ENCODE measurements around the gene PTPRM.

The PTPRM gene

DNA sequence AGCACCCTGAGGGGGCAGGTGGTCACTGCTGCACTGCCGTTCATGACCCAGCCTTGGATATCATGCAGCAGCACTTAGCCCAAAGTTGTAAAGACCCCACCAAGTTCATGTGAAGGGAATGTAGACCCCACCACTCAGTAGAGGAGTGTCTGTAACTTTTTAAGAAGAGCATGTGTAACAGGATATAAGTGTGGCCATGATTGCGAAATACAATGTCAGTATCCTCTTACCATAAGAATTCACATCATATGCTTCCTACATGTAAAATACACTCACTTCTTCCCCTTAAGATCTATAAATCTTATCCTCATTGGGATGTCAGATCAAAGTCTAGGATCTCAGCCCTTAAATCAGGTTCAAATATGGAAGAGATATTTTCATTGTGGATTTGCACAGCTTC is 276.9 kb downstream of the PTPRM start:
- DNase-seq (ENCODE audit: low read depth, low spot score): no peak
- Histone ChIP-seq H3K4me3 (ENCODE audit: low read length) (no peak overlapping the region), H3K4me1 (ENCODE audit: control insufficient read depth, insufficient read depth, low read length) (no peaks in the 10 kb centered on the region), H3K27ac (ENCODE audit: low read length) (no peak overlapping the region), H3K36me3 (ENCODE audit: control insufficient read depth, insufficient read depth, low read length) (no peaks in the 10 kb centered on the region), H3K27me3 (ENCODE audit: control insufficient read depth, insufficient read depth, low read length) (no peaks in the 10 kb centered on the region), H3K9me3 (ENCODE audit: control insufficient read depth, insufficient read depth, low read length) (no peaks in the 10 kb centered on the region)
- no CpG with 5 or more reads among the region's 2 CpGs for WGBS (ENCODE audit: insufficient coverage, insufficient read length)

- no peak overlapping the region for H3K27ac ChIP-seq (ENCODE audit: low read length)
- H3K9me3 ChIP-seq (ENCODE audit: control insufficient read depth, insufficient read depth, low read length): no peaks in the 10 kb centered on the region
- no CpG with 5 or more reads among the region's 2 CpGs for WGBS (ENCODE audit: insufficient coverage, insufficient read length)
- DNase-seq (ENCODE audit: low read depth, low spot score): no peak
- H3K27me3 ChIP-seq (ENCODE audit: control insufficient read depth, insufficient read depth, low read length): no peaks in the 10 kb centered on the region
- H3K4me3 ChIP-seq (ENCODE audit: low read length): no peak overlapping the region
- H3K4me1 ChIP-seq (ENCODE audit: control insufficient read depth, insufficient read depth, low read length): no peaks in the 10 kb centered on the region
- H3K36me3 ChIP-seq (ENCODE audit: control insufficient read depth, insufficient read depth, low read length): no peaks in the 10 kb centered on the region
Observed at GRCh38 chr18:7844418-7844817, 277.3 kb downstream of the PTPRM start.

- no peaks in the 10 kb centered on the region for H3K4me1 ChIP-seq (ENCODE audit: control insufficient read depth, insufficient read depth, low read length)
- no peak overlapping the region for H3K27ac ChIP-seq (ENCODE audit: low read length)
- H3K4me3 ChIP-seq (ENCODE audit: low read length): no peak overlapping the region
- DNase-seq (ENCODE audit: low read depth, low spot score): no peak
- H3K9me3 ChIP-seq (ENCODE audit: control insufficient read depth, insufficient read depth, low read length): no peaks in the 10 kb centered on the region
- no peaks in the 10 kb centered on the region for H3K36me3 ChIP-seq (ENCODE audit: control insufficient read depth, insufficient read depth, low read length)
- WGBS (ENCODE audit: insufficient coverage, insufficient read length): no CpG with 5 or more reads among the region's 4 CpGs
- no peaks in the 10 kb centered on the region for H3K27me3 ChIP-seq (ENCODE audit: control insufficient read depth, insufficient read depth, low read length)
Observed at GRCh38 chr18:7846335-7846734, 279.2 kb downstream of the PTPRM start.

DNA sequence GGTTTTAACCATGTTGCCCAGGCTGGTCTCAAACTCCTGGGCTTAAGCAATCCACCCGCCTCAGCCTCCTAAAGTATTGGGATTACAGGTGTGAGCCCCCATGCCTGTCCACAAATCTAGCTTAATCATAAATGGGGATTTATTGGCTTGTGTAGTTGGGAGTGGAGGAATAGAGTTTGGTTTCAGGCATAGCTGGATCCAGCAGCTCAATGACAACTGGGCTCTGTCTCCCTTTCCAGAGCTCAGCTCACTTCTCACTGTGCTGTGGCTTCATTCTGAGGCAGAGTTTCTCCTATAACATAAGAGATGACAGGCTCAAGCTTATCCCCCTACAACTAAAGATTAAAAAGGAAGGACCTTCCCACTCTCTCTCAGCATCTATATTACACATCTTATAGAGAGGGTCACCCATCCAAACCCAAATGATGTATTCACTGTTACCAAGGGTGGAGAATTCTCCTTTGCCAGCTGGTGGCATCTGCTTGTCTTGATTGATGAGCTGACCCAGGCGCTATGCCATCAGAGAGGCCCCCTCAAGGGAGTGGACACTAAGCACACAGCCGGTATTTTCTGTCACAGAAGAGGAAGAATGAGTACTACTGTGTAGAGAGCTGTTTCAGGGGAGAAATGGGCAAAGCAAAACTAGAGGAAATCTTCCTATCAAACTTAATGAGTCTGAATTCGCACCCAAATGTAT is 280.4 kb downstream of the PTPRM start:
- WGBS (ENCODE audit: insufficient coverage, insufficient read length): no CpG with 5 or more reads among the region's 4 CpGs
- Histone ChIP-seq H3K36me3 (ENCODE audit: control insufficient read depth, insufficient read depth, low read length) (no peaks in the 10 kb centered on the region), H3K4me3 (ENCODE audit: low read length) (no peak overlapping the region), H3K4me1 (ENCODE audit: control insufficient read depth, insufficient read depth, low read length) (no peaks in the 10 kb centered on the region), H3K27me3 (ENCODE audit: control insufficient read depth, insufficient read depth, low read length) (no peaks in the 10 kb centered on the region), H3K9me3 (ENCODE audit: control insufficient read depth, insufficient read depth, low read length) (no peaks in the 10 kb centered on the region), H3K27ac (ENCODE audit: low read length) (no peak overlapping the region)
- no peak for DNase-seq (ENCODE audit: low read depth, low spot score)

- Histone ChIP-seq H3K4me1 (ENCODE audit: control insufficient read depth, insufficient read depth, low read length) (no peaks in the 10 kb centered on the region), H3K9me3 (ENCODE audit: control insufficient read depth, insufficient read depth, low read length) (no peaks in the 10 kb centered on the region), H3K4me3 (ENCODE audit: low read length) (no peak overlapping the region), H3K27ac (ENCODE audit: low read length) (no peak overlapping the region), H3K27me3 (ENCODE audit: control insufficient read depth, insufficient read depth, low read length) (no peaks in the 10 kb centered on the region), H3K36me3 (ENCODE audit: control insufficient read depth, insufficient read depth, low read length) (no peaks in the 10 kb centered on the region)
- no peak for DNase-seq (ENCODE audit: low read depth, low spot score)
Observed at GRCh38 chr18:7848054-7848412, 280.9 kb downstream of the PTPRM start.

DNA sequence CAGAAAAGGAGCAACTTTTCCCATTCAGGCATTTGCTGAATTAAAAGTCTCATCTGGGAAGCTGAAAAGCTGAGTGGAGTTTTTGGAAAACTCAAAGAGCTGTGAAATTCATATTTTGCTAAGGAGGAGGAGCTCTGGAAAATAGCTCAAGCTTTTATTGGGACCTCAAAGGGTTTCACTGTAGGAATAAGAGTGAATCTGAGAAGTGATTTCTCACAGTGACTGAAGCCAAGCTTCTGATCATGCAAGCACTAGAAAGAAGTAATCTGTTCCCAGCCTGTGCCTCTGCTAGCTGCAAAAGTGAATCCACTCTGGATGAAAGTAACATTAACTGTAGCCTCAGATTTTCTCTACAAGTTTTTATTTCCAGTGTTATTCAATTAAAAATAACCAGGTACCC is 283.3 kb downstream of the PTPRM start:
- H3K36me3 ChIP-seq (ENCODE audit: control insufficient read depth, insufficient read depth, low read length): no peaks in the 10 kb centered on the region
- DNase-seq (ENCODE audit: low read depth, low spot score): no peak
- no peaks in the 10 kb centered on the region for H3K9me3 ChIP-seq (ENCODE audit: control insufficient read depth, insufficient read depth, low read length)
- H3K27ac ChIP-seq (ENCODE audit: low read length): no peak overlapping the region
- no peaks in the 10 kb centered on the region for H3K4me1 ChIP-seq (ENCODE audit: control insufficient read depth, insufficient read depth, low read length)
- no peak overlapping the region for H3K4me3 ChIP-seq (ENCODE audit: low read length)
- no peaks in the 10 kb centered on the region for H3K27me3 ChIP-seq (ENCODE audit: control insufficient read depth, insufficient read depth, low read length)

GRCh38 chr18:7855028-7855427 is 287.9 kb downstream of the PTPRM start:
- H3K27me3 ChIP-seq (ENCODE audit: control insufficient read depth, insufficient read depth, low read length): no peaks in the 10 kb centered on the region
- no peaks in the 10 kb centered on the region for H3K36me3 ChIP-seq (ENCODE audit: control insufficient read depth, insufficient read depth, low read length)
- no CpG with 5 or more reads among the region's 1 CpG for WGBS (ENCODE audit: insufficient coverage, insufficient read length)
- no peak for DNase-seq (ENCODE audit: low read depth, low spot score)
- H3K27ac ChIP-seq (ENCODE audit: low read length): no peak overlapping the region
- no peak overlapping the region for H3K4me3 ChIP-seq (ENCODE audit: low read length)
- no peaks in the 10 kb centered on the region for H3K9me3 ChIP-seq (ENCODE audit: control insufficient read depth, insufficient read depth, low read length)
- no peaks in the 10 kb centered on the region for H3K4me1 ChIP-seq (ENCODE audit: control insufficient read depth, insufficient read depth, low read length)

- Histone ChIP-seq H3K27ac (ENCODE audit: low read length) (no peak overlapping the region), H3K4me1 (ENCODE audit: control insufficient read depth, insufficient read depth, low read length) (no peaks in the 10 kb centered on the region), H3K27me3 (ENCODE audit: control insufficient read depth, insufficient read depth, low read length) (no peaks in the 10 kb centered on the region), H3K9me3 (ENCODE audit: control insufficient read depth, insufficient read depth, low read length) (no peaks in the 10 kb centered on the region), H3K36me3 (ENCODE audit: control insufficient read depth, insufficient read depth, low read length) (no peaks in the 10 kb centered on the region), H3K4me3 (ENCODE audit: low read length) (no peak overlapping the region)
- no CpG with 5 or more reads among the region's 1 CpG for WGBS (ENCODE audit: insufficient coverage, insufficient read length)
- no peak for DNase-seq (ENCODE audit: low read depth, low spot score)
Observed at GRCh38 chr18:7855671-7856070, 288.6 kb downstream of the PTPRM start.

DNA sequence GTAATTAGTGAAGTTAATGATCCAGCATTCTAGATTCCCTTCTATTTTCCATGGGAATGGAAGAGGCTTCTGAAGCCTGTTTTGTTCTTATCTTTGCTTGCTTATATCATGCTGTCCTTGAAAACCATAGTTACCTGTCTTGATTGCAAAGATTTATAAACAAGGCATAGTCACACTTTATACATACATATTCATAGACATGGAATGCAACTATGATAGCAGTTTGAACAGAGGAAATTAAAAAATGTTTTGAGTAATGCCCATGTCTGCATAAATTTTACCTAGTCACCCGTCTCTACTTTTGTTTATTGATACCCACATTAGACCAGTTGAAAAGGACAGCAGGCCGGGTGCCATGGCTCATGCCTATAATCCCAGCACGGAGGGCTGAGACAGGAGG is 289.0 kb downstream of the PTPRM start:
- Histone ChIP-seq H3K27ac (ENCODE audit: low read length) (no peak overlapping the region), H3K36me3 (ENCODE audit: control insufficient read depth, insufficient read depth, low read length) (no peaks in the 10 kb centered on the region), H3K4me3 (ENCODE audit: low read length) (no peak overlapping the region), H3K9me3 (ENCODE audit: control insufficient read depth, insufficient read depth, low read length) (no peaks in the 10 kb centered on the region), H3K4me1 (ENCODE audit: control insufficient read depth, insufficient read depth, low read length) (no peaks in the 10 kb centered on the region), H3K27me3 (ENCODE audit: control insufficient read depth, insufficient read depth, low read length) (no peaks in the 10 kb centered on the region)
- DNase-seq (ENCODE audit: low read depth, low spot score): no peak
- no CpG with 5 or more reads among the region's 3 CpGs for WGBS (ENCODE audit: insufficient coverage, insufficient read length)

GRCh38 chr18:7856733-7857132 is 289.6 kb downstream of the PTPRM start:
- Histone ChIP-seq H3K36me3 (ENCODE audit: control insufficient read depth, insufficient read depth, low read length) (no peaks in the 10 kb centered on the region), H3K9me3 (ENCODE audit: control insufficient read depth, insufficient read depth, low read length) (no peaks in the 10 kb centered on the region), H3K27me3 (ENCODE audit: control insufficient read depth, insufficient read depth, low read length) (no peaks in the 10 kb centered on the region), H3K4me1 (ENCODE audit: control insufficient read depth, insufficient read depth, low read length) (no peaks in the 10 kb centered on the region), H3K4me3 (ENCODE audit: low read length) (no peak overlapping the region), H3K27ac (ENCODE audit: low read length) (no peak overlapping the region)
- no CpG with 5 or more reads among the region's 2 CpGs for WGBS (ENCODE audit: insufficient coverage, insufficient read length)
- DNase-seq (ENCODE audit: low read depth, low spot score): no peak

DNA sequence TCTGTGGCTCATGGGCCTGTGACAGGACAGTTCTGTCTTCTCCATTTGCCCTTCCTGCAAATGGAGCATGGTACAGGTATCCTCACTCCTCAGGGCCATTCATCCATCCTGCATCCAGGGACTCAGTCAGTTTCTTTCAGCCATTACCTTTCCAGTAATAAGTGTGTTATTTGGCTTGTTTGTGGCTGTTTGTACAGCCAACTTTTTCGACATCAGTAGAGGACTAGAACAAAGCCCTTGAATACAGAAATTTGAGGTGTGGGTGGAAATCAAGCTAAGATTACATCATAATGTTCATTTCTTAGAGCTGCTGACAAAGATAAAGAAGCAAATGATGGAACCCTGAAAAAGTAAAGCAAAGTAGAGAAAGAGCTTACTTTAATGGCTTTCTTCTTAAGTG is 290.4 kb downstream of the PTPRM start:
- Histone ChIP-seq H3K9me3 (ENCODE audit: control insufficient read depth, insufficient read depth, low read length) (no peaks in the 10 kb centered on the region), H3K4me1 (ENCODE audit: control insufficient read depth, insufficient read depth, low read length) (no peaks in the 10 kb centered on the region), H3K27me3 (ENCODE audit: control insufficient read depth, insufficient read depth, low read length) (no peaks in the 10 kb centered on the region), H3K27ac (ENCODE audit: low read length) (no peak overlapping the region), H3K4me3 (ENCODE audit: low read length) (no peak overlapping the region), H3K36me3 (ENCODE audit: control insufficient read depth, insufficient read depth, low read length) (no peaks in the 10 kb centered on the region)
- DNase-seq (ENCODE audit: low read depth, low spot score): no peak
- WGBS (ENCODE audit: insufficient coverage, insufficient read length): no CpG with 5 or more reads among the region's 1 CpG

Measured in iPS DF 6.9 (cell line).